ENCODE data around the gene SMCO2.

SMCO2 gene

GRCh38 chr12:27523642-27524493 is 77.3 kb downstream of the SMCO2 start, which contains the start of gene PPFIBP1:
Gene PPFIBP1 (plus strand): TSS chr12:27524206. CDS start chr12:27633397, 109,191 bp downstream.
- H2BK15ac ChIP-seq (replicated peaks; ENCODE audit: low read depth) = peak within 1 kb of the TSS; percentile 65
- no peaks in the 10 kb centered on the region for H3K27me3 ChIP-seq (ENCODE audit: insufficient read depth, low read length, poor library complexity)
- peak within 1 kb of the TSS; percentile 90 for H3K9ac ChIP-seq (ENCODE audit: low read length)
- H3K4me2 ChIP-seq (ENCODE audit: low read length) = peak within 1 kb of the TSS; percentile 83
- H3K79me2 ChIP-seq (ENCODE audit: control insufficient read depth, insufficient read depth, low read length) = peaks cover 24% of the 10 kb centered on the region
- WGBS (ENCODE audit: extremely low coverage, insufficient coverage, low lambda C conversion rate) = no CpG with 5 or more reads among the region's 41 CpGs
- H4K8ac ChIP-seq (ENCODE audit: low read depth, low read length) = no peak within 1 kb of the TSS
- peak within 1 kb of the TSS; percentile 61 for H4K5ac ChIP-seq (ENCODE audit: low read length)
- H3K23ac ChIP-seq (ENCODE audit: low read length) = peak within 1 kb of the TSS; percentile 48
- peak within 1 kb of the TSS; percentile 62 for H2BK120ac ChIP-seq (ENCODE audit: low read depth, low read length)
- peak within 1 kb of the TSS; percentile 95 for H3K56ac ChIP-seq (ENCODE audit: low read length)
- no peak within 1 kb of the TSS for H3K4ac ChIP-seq (ENCODE audit: low read depth, low read length)
- peak within 1 kb of the TSS; percentile 85 for H3K4me3 ChIP-seq (ENCODE audit: low read length)
- peak within 1 kb of the TSS; percentile 13 for H2AK5ac ChIP-seq (ENCODE audit: low read length)
- H3K79me1 ChIP-seq (ENCODE audit: low read length) = peaks cover 8% of the 10 kb centered on the region
- H3K4me1 ChIP-seq (ENCODE audit: control insufficient read depth, low read depth, low read length) = peaks cover 18% of the 10 kb centered on the region
- peak within 1 kb of the TSS; percentile 97 for H3K27ac ChIP-seq (ENCODE audit: low read depth, low read length)
- peak; percentile 100 for DNase-seq
- peak within 1 kb of the TSS; percentile 96 for H3K18ac ChIP-seq (ENCODE audit: low read length)
- no peaks in the 10 kb centered on the region for H3K36me3 ChIP-seq (ENCODE audit: control insufficient read depth, insufficient read depth, low read length)
- H2BK5ac ChIP-seq (ENCODE audit: low read length) = peak within 1 kb of the TSS; percentile 85

- WGBS (ENCODE audit: extremely low coverage, insufficient coverage, low lambda C conversion rate) = no CpG with 5 or more reads among the region's 8 CpGs
- H2BK15ac ChIP-seq (replicated peaks; ENCODE audit: low read depth) = no peak overlapping the region
- peaks cover 26% of the 10 kb centered on the region for H3K79me2 ChIP-seq (ENCODE audit: control insufficient read depth, insufficient read depth, low read length)
- peaks cover 18% of the 10 kb centered on the region for H3K4me1 ChIP-seq (ENCODE audit: control insufficient read depth, low read depth, low read length)
- no peak for DNase-seq
- peak overlapping the region; percentile 95 for H3K56ac ChIP-seq (ENCODE audit: low read length)
- peak overlapping the region; percentile 90 for H3K9ac ChIP-seq (ENCODE audit: low read length)
- H2BK120ac ChIP-seq (ENCODE audit: low read depth, low read length) = no peak overlapping the region
- H3K4ac ChIP-seq (ENCODE audit: low read depth, low read length) = no peak overlapping the region
- H4K8ac ChIP-seq (ENCODE audit: low read depth, low read length) = no peak overlapping the region
- H3K27me3 ChIP-seq (ENCODE audit: insufficient read depth, low read length, poor library complexity) = no peaks in the 10 kb centered on the region
- H2BK5ac ChIP-seq (ENCODE audit: low read length) = no peak overlapping the region
- H3K18ac ChIP-seq (ENCODE audit: low read length) = peak overlapping the region; percentile 51
- H3K36me3 ChIP-seq (ENCODE audit: control insufficient read depth, insufficient read depth, low read length) = no peaks in the 10 kb centered on the region
- H3K79me1 ChIP-seq (ENCODE audit: low read length) = peaks cover 9% of the 10 kb centered on the region
- H3K27ac ChIP-seq (ENCODE audit: low read depth, low read length) = no peak overlapping the region
- peak overlapping the region; percentile 53 for H3K4me2 ChIP-seq (ENCODE audit: low read length)
- H3K23ac ChIP-seq (ENCODE audit: low read length) = no peak overlapping the region
- no peak overlapping the region for H2AK5ac ChIP-seq (ENCODE audit: low read length)
- H4K5ac ChIP-seq (ENCODE audit: low read length) = no peak overlapping the region
- peak overlapping the region; percentile 85 for H3K4me3 ChIP-seq (ENCODE audit: low read length)
Observed at GRCh38 chr12:27524494-27524835, 77.9 kb downstream of the SMCO2 start.

DNA sequence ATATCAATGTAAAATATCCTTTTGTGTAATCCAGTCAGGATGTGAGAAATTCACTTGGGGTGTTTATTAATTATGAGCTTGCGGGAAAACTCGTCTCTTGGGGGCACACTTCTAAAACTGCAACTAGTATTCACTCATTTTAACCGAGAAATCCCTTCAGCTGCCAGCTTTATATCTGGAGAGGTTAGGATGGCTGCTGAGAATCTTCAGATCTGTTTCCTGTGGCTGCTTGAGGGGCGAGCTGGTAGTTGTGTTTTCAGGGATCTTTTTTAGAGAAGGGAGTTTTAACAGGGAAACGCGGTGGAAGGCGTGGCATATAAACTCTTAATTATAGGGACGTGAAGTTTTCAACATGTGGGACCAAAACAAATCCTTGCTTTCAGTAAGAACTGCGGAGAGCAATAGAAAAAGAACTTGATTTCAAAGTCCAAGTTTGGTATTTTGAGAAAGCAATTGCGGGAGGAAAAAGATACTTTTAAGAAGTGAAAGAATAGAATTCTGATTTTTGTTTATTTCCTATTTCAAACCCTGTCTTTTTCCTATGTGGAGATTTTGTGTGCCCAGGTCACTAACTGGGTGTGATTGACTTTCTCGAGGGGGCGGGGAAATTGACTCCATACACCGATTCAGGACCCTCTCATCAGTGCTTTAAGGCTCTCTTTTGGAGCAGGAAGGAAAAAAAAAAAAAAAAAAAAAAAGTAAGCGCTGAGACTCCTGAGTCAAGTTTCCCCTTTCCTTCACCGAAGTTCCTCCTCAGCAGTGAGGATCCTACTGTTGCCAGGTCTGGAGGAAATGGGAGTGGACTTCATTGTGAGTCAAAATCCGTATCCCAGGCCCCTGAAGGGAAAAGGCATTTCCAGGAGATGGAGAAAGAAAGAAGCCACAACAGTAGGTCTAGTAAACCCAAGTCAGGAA is 78.6 kb downstream of the SMCO2 start:
- WGBS (ENCODE audit: extremely low coverage, insufficient coverage, low lambda C conversion rate) = no CpG with 5 or more reads among the region's 16 CpGs
- DNase-seq = peak; percentile 88

GRCh38 chr12:27527512-27527911 is 81.0 kb downstream of the SMCO2 start:
- Histone ChIP-seq H3K4me3 (ENCODE audit: low read length) (no peak overlapping the region), H3K79me2 (ENCODE audit: control insufficient read depth, insufficient read depth, low read length) (peaks cover 46% of the 10 kb centered on the region), H2BK120ac (ENCODE audit: low read depth, low read length) (no peak overlapping the region), H3K27ac (ENCODE audit: low read depth, low read length) (no peak overlapping the region), H3K36me3 (ENCODE audit: control insufficient read depth, insufficient read depth, low read length) (no peaks in the 10 kb centered on the region), H3K23ac (ENCODE audit: low read length) (no peak overlapping the region), H2AK5ac (ENCODE audit: low read length) (no peak overlapping the region), H3K4ac (ENCODE audit: low read depth, low read length) (no peak overlapping the region), H3K18ac (ENCODE audit: low read length) (no peak overlapping the region), H3K27me3 (ENCODE audit: insufficient read depth, low read length, poor library complexity) (no peaks in the 10 kb centered on the region), H2BK5ac (ENCODE audit: low read length) (no peak overlapping the region), H3K4me1 (ENCODE audit: control insufficient read depth, low read depth, low read length) (peaks cover 3% of the 10 kb centered on the region), H3K56ac (ENCODE audit: low read length) (no peak overlapping the region), H4K8ac (ENCODE audit: low read depth, low read length) (no peak overlapping the region), H4K5ac (ENCODE audit: low read length) (no peak overlapping the region), H3K9ac (ENCODE audit: low read length) (no peak overlapping the region), H3K79me1 (ENCODE audit: low read length) (peaks cover 17% of the 10 kb centered on the region), H2BK15ac (replicated peaks; ENCODE audit: low read depth) (no peak overlapping the region), H3K4me2 (ENCODE audit: low read length) (no peak overlapping the region)
- WGBS (ENCODE audit: extremely low coverage, insufficient coverage, low lambda C conversion rate) = no CpG with 5 or more reads among the region's 9 CpGs
- no peak for DNase-seq

More for the DNA sequence above, 78.6 kb downstream of the SMCO2 start:
- Histone ChIP-seq H3K79me1 (ENCODE audit: low read length) (peaks cover 9% of the 10 kb centered on the region), H3K9ac (ENCODE audit: low read length) (peak overlapping the region; percentile 90), H3K4me2 (ENCODE audit: low read length) (peak overlapping the region; percentile 47), H2BK5ac (ENCODE audit: low read length) (no peak overlapping the region), H3K27me3 (ENCODE audit: insufficient read depth, low read length, poor library complexity) (no peaks in the 10 kb centered on the region), H3K23ac (ENCODE audit: low read length) (no peak overlapping the region), H4K5ac (ENCODE audit: low read length) (no peak overlapping the region), H3K18ac (ENCODE audit: low read length) (peak overlapping the region; percentile 95), H3K36me3 (ENCODE audit: control insufficient read depth, insufficient read depth, low read length) (no peaks in the 10 kb centered on the region), H2BK15ac (replicated peaks; ENCODE audit: low read depth) (no peak overlapping the region), H3K56ac (ENCODE audit: low read length) (peak overlapping the region; percentile 79), H2BK120ac (ENCODE audit: low read depth, low read length) (no peak overlapping the region), H3K4ac (ENCODE audit: low read depth, low read length) (no peak overlapping the region), H3K4me3 (ENCODE audit: low read length) (peak overlapping the region; percentile 85), H2AK5ac (ENCODE audit: low read length) (no peak overlapping the region), H3K27ac (ENCODE audit: low read depth, low read length) (no peak overlapping the region), H3K79me2 (ENCODE audit: control insufficient read depth, insufficient read depth, low read length) (peaks cover 30% of the 10 kb centered on the region), H3K4me1 (ENCODE audit: control insufficient read depth, low read depth, low read length) (peaks cover 18% of the 10 kb centered on the region), H4K8ac (ENCODE audit: low read depth, low read length) (no peak overlapping the region)

GRCh38 chr12:27528788-27529187 is 82.3 kb downstream of the SMCO2 start:
- H2BK5ac ChIP-seq (ENCODE audit: low read length) = no peak overlapping the region
- H2BK15ac ChIP-seq (replicated peaks; ENCODE audit: low read depth) = no peak overlapping the region
- H3K4ac ChIP-seq (ENCODE audit: low read depth, low read length) = no peak overlapping the region
- H3K79me1 ChIP-seq (ENCODE audit: low read length) = peaks cover 24% of the 10 kb centered on the region
- WGBS (ENCODE audit: extremely low coverage, insufficient coverage, low lambda C conversion rate) = no CpG with 5 or more reads among the region's 3 CpGs
- H2BK120ac ChIP-seq (ENCODE audit: low read depth, low read length) = no peak overlapping the region
- no peak overlapping the region for H3K4me2 ChIP-seq (ENCODE audit: low read length)
- peaks cover 53% of the 10 kb centered on the region for H3K79me2 ChIP-seq (ENCODE audit: control insufficient read depth, insufficient read depth, low read length)
- H4K5ac ChIP-seq (ENCODE audit: low read length) = no peak overlapping the region
- H3K4me3 ChIP-seq (ENCODE audit: low read length) = no peak overlapping the region
- no peaks in the 10 kb centered on the region for H3K27me3 ChIP-seq (ENCODE audit: insufficient read depth, low read length, poor library complexity)
- H4K8ac ChIP-seq (ENCODE audit: low read depth, low read length) = no peak overlapping the region
- H3K23ac ChIP-seq (ENCODE audit: low read length) = no peak overlapping the region
- no peak overlapping the region for H3K56ac ChIP-seq (ENCODE audit: low read length)
- no peak overlapping the region for H3K27ac ChIP-seq (ENCODE audit: low read depth, low read length)
- H2AK5ac ChIP-seq (ENCODE audit: low read length) = no peak overlapping the region
- H3K4me1 ChIP-seq (ENCODE audit: control insufficient read depth, low read depth, low read length) = no peaks in the 10 kb centered on the region
- no peaks in the 10 kb centered on the region for H3K36me3 ChIP-seq (ENCODE audit: control insufficient read depth, insufficient read depth, low read length)
- DNase-seq = no peak
- H3K18ac ChIP-seq (ENCODE audit: low read length) = no peak overlapping the region
- no peak overlapping the region for H3K9ac ChIP-seq (ENCODE audit: low read length)
